C4-2B (cell line): Measurements from ENCODE around the gene THOC5.

Experiments used
- ZFX ChIP-seq: fragments of 450-650 bp; IDR thresholded peaks from 2 replicates; pipeline ENCODE4 v1.6.1; 2017
- TF ChIP-seq, protein P1 (sequence below): fragments of 450-650 bp; conservative IDR thresholded peaks from 2 replicates; pipeline ENCODE4 v1.5.1; 2017; ENCODE audit warnings: mild to moderate bottlenecking

GRCh38 chr22:29530716-29531115 lies 22.8 kb downstream of the THOC5 start:
- TF ChIP-seq, protein P1, sequence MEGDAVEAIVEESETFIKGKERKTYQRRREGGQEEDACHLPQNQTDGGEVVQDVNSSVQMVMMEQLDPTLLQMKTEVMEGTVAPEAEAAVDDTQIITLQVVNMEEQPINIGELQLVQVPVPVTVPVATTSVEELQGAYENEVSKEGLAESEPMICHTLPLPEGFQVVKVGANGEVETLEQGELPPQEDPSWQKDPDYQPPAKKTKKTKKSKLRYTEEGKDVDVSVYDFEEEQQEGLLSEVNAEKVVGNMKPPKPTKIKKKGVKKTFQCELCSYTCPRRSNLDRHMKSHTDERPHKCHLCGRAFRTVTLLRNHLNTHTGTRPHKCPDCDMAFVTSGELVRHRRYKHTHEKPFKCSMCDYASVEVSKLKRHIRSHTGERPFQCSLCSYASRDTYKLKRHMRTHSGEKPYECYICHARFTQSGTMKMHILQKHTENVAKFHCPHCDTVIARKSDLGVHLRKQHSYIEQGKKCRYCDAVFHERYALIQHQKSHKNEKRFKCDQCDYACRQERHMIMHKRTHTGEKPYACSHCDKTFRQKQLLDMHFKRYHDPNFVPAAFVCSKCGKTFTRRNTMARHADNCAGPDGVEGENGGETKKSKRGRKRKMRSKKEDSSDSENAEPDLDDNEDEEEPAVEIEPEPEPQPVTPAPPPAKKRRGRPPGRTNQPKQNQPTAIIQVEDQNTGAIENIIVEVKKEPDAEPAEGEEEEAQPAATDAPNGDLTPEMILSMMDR: no peak
- no peak for TF ChIP-seq ZFX
